NCI-H1930 (cell line): ENCODE results near the gene EID3.
"Not testable (repeated sequence)": the region's sequence is repeated elsewhere in the genome, so short reads cannot be mapped to it uniquely, and the experiment has no call there.

Experiments used
- DNase-seq, 2 experiments: peaks; one replicate each; lab custom pipeline; 2025; lab: John Stamatoyannopoulos, UW

The EID3 gene

GRCh38 chr12:104290320-104290719 is 13.2 kb upstream of the EID3 start:
- DNase-seq = no peak

- no peak for DNase-seq
These were observed 12.7 kb upstream of the EID3 start for GRCh38 chr12:104290855-104291254.

DNA sequence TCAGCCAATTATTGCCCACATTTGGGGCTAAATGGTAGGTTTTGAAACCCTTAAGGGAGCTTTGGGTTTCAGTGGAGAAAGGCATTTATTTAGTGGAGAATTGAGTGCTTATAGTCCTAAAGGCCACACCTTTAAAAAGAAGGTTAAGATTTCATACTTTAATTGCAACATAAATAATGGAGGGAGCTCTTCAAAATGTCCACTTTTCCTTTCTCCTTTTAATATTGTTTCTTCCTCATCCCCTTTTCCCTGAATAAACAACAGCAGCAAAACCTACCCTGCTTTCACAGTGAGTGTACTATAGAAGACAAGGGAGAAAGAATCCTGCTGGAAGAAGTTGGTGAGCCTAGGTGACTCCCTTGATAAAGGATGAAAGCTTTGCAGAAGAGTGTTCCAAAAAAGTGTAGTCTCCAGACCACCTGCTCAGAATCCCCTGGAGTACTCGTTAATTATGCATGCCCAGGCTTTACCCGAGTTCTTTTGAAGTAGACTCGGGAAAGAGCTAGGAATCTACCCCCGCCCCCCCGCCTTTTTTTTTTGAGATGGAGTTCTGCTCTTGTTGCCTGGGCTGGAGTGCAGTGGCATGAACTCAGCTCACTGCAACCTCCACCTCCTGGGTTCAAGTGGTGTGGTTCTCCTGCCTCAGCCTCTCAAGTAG is 11.5 kb upstream of the EID3 start:
- DNase-seq = no peak

DNA sequence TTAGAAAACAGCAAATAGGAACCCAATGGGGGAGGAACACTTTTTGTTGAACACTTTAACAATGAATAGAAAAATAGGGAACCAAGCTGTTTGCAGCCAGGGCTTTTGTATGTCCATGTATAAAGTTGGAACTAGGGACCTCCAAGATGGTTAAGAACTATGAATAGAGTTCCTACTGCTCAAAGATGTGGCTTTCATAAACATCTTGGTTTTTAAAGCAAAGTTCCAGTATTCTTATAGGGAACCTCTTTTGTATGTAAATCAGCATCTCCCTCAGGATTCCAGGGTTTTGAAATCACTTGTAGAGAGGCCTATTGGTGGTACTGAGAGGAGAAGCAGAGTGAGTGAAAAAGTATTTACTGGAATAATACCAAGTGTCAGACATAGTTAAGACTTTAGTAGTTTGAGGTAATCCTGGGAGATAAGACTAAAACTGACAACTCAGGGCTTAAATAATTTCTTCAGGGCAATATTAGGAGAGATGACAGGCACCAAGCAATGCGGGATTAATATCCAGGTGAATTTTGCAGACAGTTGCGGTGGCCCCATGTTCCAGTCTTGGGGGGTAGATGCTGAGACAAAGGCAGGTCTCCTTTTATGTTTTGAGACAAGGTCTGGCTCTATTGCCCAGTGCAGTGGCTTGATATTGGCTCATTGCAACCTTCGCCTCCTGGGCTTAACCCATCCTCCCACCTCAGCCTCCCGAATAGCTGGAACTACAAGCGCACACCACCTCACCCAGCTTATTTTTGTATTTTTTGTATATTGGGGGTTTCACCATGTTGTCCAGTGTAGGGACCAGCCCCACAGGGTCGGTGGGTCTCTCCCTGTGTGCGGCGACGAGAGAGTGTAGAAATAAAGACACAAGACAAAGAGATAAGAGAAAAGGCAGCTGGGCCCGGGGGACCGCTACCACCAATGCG is 10.4 kb upstream of the EID3 start:
- DNase-seq = no peak

GRCh38 chr12:104294158-104294859 is 9.2 kb upstream of the EID3 start:
- DNase-seq = not testable (repeated sequence)

GRCh38 chr12:104294927-104295668 is 8.4 kb upstream of the EID3 start:
- no peak for DNase-seq

DNA sequence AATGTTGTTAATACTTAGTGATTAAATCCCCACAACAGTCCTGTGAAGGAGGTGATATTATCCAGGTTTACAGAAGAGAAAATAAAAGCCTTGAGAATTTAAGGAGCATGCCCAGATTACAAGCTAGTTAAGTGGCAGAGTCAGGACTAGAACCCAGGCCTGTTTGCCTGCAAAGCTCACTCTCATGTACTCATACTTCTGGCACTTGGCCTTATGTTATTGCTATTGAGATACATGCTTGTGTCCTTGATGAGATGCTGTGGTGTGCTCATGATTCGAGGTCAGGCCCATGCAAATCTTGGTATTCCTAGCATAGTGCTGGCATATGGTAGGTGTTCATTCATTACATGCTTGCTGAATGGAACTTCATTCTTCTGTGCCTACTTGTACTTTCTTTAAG is 7.6 kb upstream of the EID3 start:
- no peak for DNase-seq

DNA sequence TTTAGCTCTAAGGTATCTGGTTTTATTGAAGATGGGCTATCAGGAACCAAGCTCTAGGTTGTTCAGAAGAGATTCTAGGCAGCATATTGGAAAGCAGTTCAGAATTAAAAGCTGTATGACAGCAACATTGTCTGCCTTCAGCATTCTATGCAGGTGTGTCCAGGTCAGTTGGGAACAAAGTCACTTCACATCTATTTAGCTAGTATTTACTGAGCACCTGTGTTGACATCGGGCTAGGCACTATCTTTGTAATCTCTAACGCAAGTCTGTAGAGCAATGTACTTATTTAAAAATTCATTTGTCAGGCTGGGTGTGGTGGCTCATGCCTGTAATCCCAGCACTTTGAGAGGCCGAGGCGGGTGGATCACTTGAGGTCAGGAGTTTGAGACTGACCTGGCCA is 6.8 kb upstream of the EID3 start:
- no peak for DNase-seq

GRCh38 chr12:104297477-104298113 is 5.9 kb upstream of the EID3 start:
- DNase-seq = no peak

DNA sequence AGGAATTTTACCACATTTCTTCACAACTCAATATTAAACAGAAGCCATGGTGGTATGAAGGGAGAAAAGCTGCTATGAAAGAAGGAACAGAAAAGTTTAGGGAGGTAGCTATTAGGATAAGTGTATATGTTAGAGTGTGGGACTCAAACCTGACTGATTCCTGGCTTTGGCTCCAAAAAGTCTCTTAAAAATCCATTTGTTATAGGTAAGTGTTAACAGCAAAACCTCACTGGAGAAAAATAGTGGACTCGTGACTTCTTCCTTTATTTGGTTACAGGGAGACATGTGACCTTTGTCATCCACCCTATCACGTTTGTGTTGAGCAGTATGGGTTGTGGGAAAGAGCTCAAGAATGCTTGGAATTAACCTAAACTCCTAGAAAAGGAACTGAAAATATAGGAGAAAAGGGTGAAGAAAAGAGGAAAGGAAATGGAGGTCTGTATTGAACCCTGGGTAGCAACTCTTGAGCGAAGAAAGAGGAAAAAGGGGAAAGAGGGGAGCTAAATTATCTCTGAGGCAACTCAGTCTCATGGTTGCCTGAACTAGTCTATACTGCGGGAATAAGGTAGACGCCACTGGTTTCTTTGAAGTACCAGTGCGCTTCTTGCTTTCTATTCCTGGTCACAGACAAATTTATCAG is 3.6 kb upstream of the EID3 start:
- DNase-seq = no peak

GRCh38 chr12:104304261-104305009 is 896 bp downstream of the EID3 start:
- no peak for DNase-seq

GRCh38 chr12:104305349-104305748 is 1.8 kb downstream of the EID3 start:
- DNase-seq = no peak

GRCh38 chr12:104306376-104306775 is 2.8 kb downstream of the EID3 start:
- DNase-seq = no peak

DNA sequence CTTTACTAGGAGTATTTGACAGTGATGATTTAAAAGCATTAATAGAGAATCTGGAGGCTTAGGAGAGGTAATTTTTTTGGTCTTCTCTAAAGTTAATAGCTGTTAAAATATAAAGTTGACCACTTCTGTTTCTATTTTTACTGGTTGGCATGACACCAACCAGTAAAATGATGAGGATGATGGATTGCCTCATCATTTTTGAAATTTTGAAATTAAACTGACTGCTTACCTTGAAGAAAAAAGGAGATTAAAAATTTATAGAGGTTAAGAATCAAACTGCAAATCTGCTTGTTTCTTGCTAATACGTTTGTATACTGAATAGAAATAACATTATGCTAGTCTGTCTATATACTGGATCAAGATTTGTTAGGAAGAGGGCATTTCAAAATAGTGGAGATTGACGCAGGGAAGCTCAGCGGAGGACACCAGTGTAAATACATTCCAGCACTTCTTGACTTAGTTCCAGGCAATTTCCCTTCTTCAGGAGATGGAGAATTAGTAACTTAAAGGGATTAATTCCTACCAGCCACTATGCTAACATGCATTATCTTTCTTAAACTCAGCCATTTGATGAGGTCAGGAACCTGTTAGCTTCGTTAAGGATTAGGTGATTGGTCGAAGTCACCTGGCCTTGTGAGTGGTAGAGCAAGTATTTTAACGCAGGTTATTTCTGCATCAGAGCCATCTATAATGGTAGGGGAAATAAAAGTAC is 3.6 kb downstream of the EID3 start:
- DNase-seq = no peak

GRCh38 chr12:104307655-104308000 is 4.1 kb downstream of the EID3 start:
- DNase-seq = no peak

DNA sequence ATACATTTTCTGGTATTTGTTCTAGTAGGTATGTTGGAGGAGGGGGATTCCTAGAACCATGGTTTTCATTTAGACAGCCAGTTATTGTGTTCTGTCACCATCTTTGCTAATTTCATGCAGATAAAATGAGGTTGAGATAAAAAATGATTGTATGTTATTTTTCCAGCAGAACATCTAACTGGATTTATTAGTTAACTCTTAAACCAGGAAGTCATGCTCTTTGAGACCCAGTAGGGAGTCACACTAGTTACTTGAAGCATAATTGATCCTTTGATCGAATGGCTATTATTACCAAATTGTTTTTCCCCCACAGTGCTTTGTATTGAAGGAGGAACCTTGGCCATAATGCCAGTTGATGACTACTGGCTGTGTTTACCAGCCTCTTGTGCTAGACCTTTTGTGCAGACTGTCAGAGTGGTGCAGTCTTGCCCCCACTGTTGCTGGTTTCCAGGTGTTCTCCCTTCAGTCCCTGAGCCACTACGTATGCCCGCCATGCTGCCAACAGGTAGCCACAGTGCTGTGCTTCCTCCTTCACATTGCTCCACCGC is 6.0 kb downstream of the EID3 start:
- DNase-seq = no peak

GRCh38 chr12:104310751-104311633 is 7.5 kb downstream of the EID3 start:
- DNase-seq = no peak

DNA sequence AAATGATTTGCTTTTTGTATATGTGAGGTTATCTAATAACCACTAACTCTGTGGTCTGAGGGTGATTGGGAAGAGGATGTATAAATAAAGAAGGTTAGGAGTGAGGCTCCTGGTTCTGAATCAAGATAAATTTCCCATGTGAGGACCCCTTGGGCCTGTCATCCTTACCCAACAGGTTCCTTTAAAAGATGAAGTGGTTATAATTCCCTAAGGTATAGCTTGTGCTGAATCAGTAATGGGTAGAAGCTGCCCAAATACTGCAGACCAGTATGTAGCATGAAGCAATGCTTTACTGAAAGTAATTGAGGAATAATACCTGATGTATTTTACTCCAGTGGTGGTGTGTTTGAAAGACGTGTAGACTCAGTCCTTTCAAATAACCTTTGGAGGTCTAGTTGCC is 8.7 kb downstream of the EID3 start:
- no peak for DNase-seq

DNA sequence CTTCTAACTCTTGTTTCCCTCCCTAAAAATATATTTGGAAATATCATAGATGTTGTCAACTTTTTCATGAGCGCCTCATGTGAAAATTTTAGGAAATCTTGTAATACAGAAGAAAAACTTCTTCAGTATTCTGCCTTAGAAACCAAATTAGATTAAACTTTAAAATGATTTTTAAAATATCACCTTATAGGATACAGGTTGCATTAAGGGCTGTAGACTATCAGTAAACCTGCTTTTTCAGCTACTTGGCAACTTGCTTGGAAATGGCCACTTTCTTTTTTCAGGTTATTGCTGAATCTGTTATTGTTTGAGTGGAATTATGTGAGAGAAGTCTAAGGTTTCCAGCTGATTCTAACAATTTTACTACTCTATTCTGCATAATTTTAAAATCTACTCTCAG is 9.1 kb downstream of the EID3 start:
- no peak for DNase-seq
